Astrocyte (in vitro differentiated cells and primary cell): Measurements from ENCODE around the gene C3orf33. TPM values are rescaled to one million over a fixed set of nuclear protein-coding genes. Genes with fewer than 3 reads are reported as not detected.

Source experiments
- DNase-seq: peaks from one replicate; pipeline ENCODE4 v3.0.0-alpha.2; 2010; ENCODE audit warnings: low read depth
- FAIRE-seq: peaks from 2 replicates; lab custom pipeline; 2011; peaks lifted over from hg19 to GRCh38; lab: Jason Lieb, UNC
- H2AFZ ChIP-seq: 2 replicates; pipeline ENCODE4 v1.6.0; 2012; ENCODE audit warnings: low read depth, low read length, inconsistent platforms
- H3K27ac ChIP-seq: 2 replicates; pipeline ENCODE4 v1.5.1; 2011; ENCODE audit warnings: low read depth, low read length, inconsistent platforms
- H3K27me3 ChIP-seq: 2 replicates; pipeline ENCODE4 v1.6.0; 2011; ENCODE audit warnings: low read length, inconsistent platforms; ENCODE audit not compliant: insufficient read depth
- H3K36me3 ChIP-seq: 2 replicates; pipeline ENCODE4 v1.5.1; 2011; ENCODE audit warnings: low read length, inconsistent platforms; ENCODE audit not compliant: insufficient read depth
- H3K4me1 ChIP-seq: 2 replicates; pipeline ENCODE4 v1.5.1; 2011; ENCODE audit warnings: low read length, inconsistent platforms; ENCODE audit not compliant: insufficient read depth
- H3K4me2 ChIP-seq: 2 replicates; pipeline ENCODE4 v1.6.0; 2012; ENCODE audit warnings: low read length, inconsistent platforms
- H3K4me3 ChIP-seq: 2 replicates; pipeline ENCODE4 v1.5.1; 2011; ENCODE audit warnings: low read depth, mild to moderate bottlenecking, low read length, inconsistent platforms; ENCODE audit not compliant: insufficient read depth
- H3K79me2 ChIP-seq: 2 replicates; pipeline ENCODE4 v1.6.0; 2012; ENCODE audit warnings: mild to moderate bottlenecking, low read length, inconsistent platforms; ENCODE audit not compliant: insufficient read depth
- H3K9ac ChIP-seq: 2 replicates; pipeline ENCODE4 v1.6.0; 2012; ENCODE audit warnings: mild to moderate bottlenecking, low read length, inconsistent platforms
- H3K9me3 ChIP-seq: 2 replicates; pipeline ENCODE4 v1.5.1; 2012; ENCODE audit warnings: low read depth, mild to moderate bottlenecking, low read length, inconsistent platforms; ENCODE audit not compliant: insufficient read depth
- H4K20me1 ChIP-seq: 2 replicates; pipeline ENCODE4 v1.6.0; 2012; ENCODE audit warnings: low read length, inconsistent platforms; ENCODE audit not compliant: insufficient read depth
- H3K27ac Mint-ChIP-seq: one replicate; pipeline ENCODE4 v1.8.0; 2021; ENCODE audit warnings: mild to moderate bottlenecking, mixed read lengths; ENCODE audit not compliant: unreplicated experiment
- H3K27me3 Mint-ChIP-seq: one replicate; pipeline ENCODE4 v1.8.0; 2021; ENCODE audit warnings: low read depth, mixed read lengths; ENCODE audit not compliant: unreplicated experiment
- H3K36me3 Mint-ChIP-seq: one replicate; pipeline ENCODE4 v1.8.0; 2021; ENCODE audit warnings: low read depth, mixed read lengths; ENCODE audit not compliant: unreplicated experiment
- H3K4me1 Mint-ChIP-seq: one replicate; pipeline ENCODE4 v1.8.0; 2021; ENCODE audit warnings: low read depth, mixed read lengths; ENCODE audit not compliant: unreplicated experiment
- H3K4me3 Mint-ChIP-seq: one replicate; pipeline ENCODE4 v1.8.0; 2021; ENCODE audit warnings: mild to moderate bottlenecking, moderate library complexity, mixed read lengths; ENCODE audit not compliant: unreplicated experiment
- H3K9me3 Mint-ChIP-seq: one replicate; pipeline ENCODE4 v1.8.0; 2021; ENCODE audit warnings: mild to moderate bottlenecking, mixed read lengths; ENCODE audit not compliant: unreplicated experiment
- EZH2 ChIP-seq: IDR thresholded peaks from 2 replicates; pipeline ENCODE4 v1.6.1; 2012; ENCODE audit warnings: mild to moderate bottlenecking, low read length, inconsistent platforms; ENCODE audit not compliant: insufficient read depth
- total RNA-seq: library from RNA; stranded (reverse); gene quantifications from 2 replicates; pipeline ENCODE4 v1.2.1, GENCODE V29; 2021
- TF ChIP-seq, protein P1 (sequence below): IDR thresholded peaks from 2 replicates; pipeline ENCODE4 v1.5.1; 2011; ENCODE audit warnings: low read depth, mild to moderate bottlenecking, inconsistent platforms, low read length, moderate library complexity; ENCODE audit not compliant: insufficient read depth

Gene C3orf33
- total RNA-seq, 1 donor from 2014 or later: 2.4 TPM

DNA sequence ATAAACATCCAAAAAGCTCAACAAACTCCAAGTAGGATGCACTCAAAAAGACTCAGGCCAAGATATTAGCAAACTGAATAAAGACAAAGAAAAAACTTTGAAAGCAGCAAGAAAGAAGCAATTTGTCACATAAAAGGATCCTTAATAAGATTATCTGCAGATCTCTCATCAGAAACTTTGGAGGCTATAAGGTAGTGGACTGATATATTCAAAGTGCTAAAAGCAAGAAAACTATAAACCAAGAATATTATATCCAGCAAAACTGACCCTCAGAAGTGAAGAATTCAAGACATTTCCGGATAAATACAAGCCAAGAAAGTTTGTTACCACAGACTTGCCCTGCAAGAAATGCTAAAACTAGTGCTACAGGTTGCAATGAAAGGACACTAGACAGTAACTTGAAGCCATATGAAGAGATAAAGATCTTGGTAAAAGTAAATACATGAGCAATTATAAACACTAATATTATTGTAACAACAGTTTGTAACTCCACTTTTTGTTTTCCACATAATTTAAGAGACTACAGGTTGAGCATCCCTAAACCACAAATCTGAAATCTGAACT is 23.6 kb downstream of the C3orf33 start:
- Histone ChIP-seq H3K4me3 (no peak overlapping the region), H3K4me1 (no peaks in the 10 kb centered on the region), H3K4me2 (no peak overlapping the region), H3K79me2 (no peaks in the 10 kb centered on the region), H3K9ac (no peak overlapping the region), H4K20me1 (no peaks in the 10 kb centered on the region), H2AFZ (no peak overlapping the region), H3K27ac (no peak overlapping the region), H3K9me3 (no peaks in the 10 kb centered on the region), H3K36me3 (no peaks in the 10 kb centered on the region), H3K27me3 (no peaks in the 10 kb centered on the region)
- FAIRE-seq: no peak
- Mint-ChIP-seq H3K27me3 (no peaks in the 10 kb centered on the region), H3K36me3 (peaks cover 6% of the 10 kb centered on the region), H3K27ac (no peak overlapping the region), H3K4me1 (peaks cover 4% of the 10 kb centered on the region), H3K9me3 (peaks cover 6% of the 10 kb centered on the region), H3K4me3 (no peak overlapping the region)
- DNase-seq: no peak
- TF ChIP-seq, protein P1, sequence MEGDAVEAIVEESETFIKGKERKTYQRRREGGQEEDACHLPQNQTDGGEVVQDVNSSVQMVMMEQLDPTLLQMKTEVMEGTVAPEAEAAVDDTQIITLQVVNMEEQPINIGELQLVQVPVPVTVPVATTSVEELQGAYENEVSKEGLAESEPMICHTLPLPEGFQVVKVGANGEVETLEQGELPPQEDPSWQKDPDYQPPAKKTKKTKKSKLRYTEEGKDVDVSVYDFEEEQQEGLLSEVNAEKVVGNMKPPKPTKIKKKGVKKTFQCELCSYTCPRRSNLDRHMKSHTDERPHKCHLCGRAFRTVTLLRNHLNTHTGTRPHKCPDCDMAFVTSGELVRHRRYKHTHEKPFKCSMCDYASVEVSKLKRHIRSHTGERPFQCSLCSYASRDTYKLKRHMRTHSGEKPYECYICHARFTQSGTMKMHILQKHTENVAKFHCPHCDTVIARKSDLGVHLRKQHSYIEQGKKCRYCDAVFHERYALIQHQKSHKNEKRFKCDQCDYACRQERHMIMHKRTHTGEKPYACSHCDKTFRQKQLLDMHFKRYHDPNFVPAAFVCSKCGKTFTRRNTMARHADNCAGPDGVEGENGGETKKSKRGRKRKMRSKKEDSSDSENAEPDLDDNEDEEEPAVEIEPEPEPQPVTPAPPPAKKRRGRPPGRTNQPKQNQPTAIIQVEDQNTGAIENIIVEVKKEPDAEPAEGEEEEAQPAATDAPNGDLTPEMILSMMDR: no peak
- no peak for TF ChIP-seq EZH2

GRCh38 chr3:155780291-155780690 is 25.8 kb downstream of the C3orf33 start:
- Mint-ChIP-seq H3K9me3 (peaks cover 6% of the 10 kb centered on the region), H3K36me3 (peaks cover 6% of the 10 kb centered on the region), H3K4me1 (peaks cover 4% of the 10 kb centered on the region), H3K27me3 (no peaks in the 10 kb centered on the region), H3K27ac (no peak overlapping the region), H3K4me3 (no peak overlapping the region)
- Histone ChIP-seq H3K4me2 (no peak overlapping the region), H2AFZ (no peak overlapping the region), H3K36me3 (no peaks in the 10 kb centered on the region), H3K4me3 (no peak overlapping the region), H3K9me3 (no peaks in the 10 kb centered on the region), H3K27me3 (no peaks in the 10 kb centered on the region), H3K9ac (no peak overlapping the region), H4K20me1 (no peaks in the 10 kb centered on the region), H3K79me2 (no peaks in the 10 kb centered on the region), H3K27ac (no peak overlapping the region), H3K4me1 (no peaks in the 10 kb centered on the region)
- DNase-seq: no peak
- TF ChIP-seq EZH2: no peak
- TF ChIP-seq, protein P1: no peak
- no peak for FAIRE-seq

DNA sequence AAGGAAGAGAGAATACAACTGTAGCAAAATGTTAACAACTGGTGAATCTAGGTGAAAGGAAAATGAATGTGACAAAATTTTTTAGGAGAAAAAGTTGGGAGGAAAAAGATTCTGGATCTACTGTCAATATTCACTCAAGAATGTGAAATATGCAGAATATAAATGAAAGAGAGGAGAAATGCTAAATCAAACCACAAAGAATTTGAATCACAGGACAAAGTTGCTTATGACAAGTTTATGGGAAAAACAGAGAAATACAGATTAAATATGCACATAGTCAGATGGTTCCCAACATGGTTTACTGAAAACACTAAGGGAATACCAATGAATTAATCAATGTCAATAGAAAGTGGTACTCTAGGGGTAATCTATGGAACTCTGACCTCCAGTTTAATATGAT is 27.6 kb downstream of the C3orf33 start:
- Histone ChIP-seq H3K4me2 (no peak overlapping the region), H3K9me3 (no peaks in the 10 kb centered on the region), H3K27ac (no peak overlapping the region), H2AFZ (no peak overlapping the region), H3K36me3 (no peaks in the 10 kb centered on the region), H3K4me3 (no peak overlapping the region), H3K27me3 (no peaks in the 10 kb centered on the region), H3K9ac (no peak overlapping the region), H4K20me1 (no peaks in the 10 kb centered on the region), H3K4me1 (no peaks in the 10 kb centered on the region), H3K79me2 (no peaks in the 10 kb centered on the region)
- peaks cover 6% of the 10 kb centered on the region for H3K36me3 Mint-ChIP-seq
- peak; percentile 43 for FAIRE-seq
- no peaks in the 10 kb centered on the region for H3K27me3 Mint-ChIP-seq
- H3K4me1 Mint-ChIP-seq: peaks cover 4% of the 10 kb centered on the region
- H3K27ac Mint-ChIP-seq: no peak overlapping the region
- DNase-seq: peak; percentile 37
- no peak overlapping the region for H3K4me3 Mint-ChIP-seq
- H3K9me3 Mint-ChIP-seq: peaks cover 6% of the 10 kb centered on the region
- TF ChIP-seq EZH2: no peak
- TF ChIP-seq, protein P1: no peak
